HEK293T (cell line): ENCODE results near the gene METAP1D.

Experiments
- CTCF ChIA-PET: fragments of 350-600 bp; formaldehyde crosslinking; extraction: SDS; loops from one replicate; lab custom pipeline; 2021; ENCODE audit warnings: antibody characterized with exemption, inconsistent platforms; lab: Yijun Ruan, JAX
- POLR2A ChIA-PET: fragments of 350-600 bp; formaldehyde crosslinking; extraction: SDS; loops from one replicate; lab custom pipeline; 2020; ENCODE audit warnings: antibody characterized with exemption, inconsistent platforms; lab: Yijun Ruan, JAX
- DNase-seq: peaks from one replicate; pipeline ENCODE4 v3.0.0; 2012; ENCODE audit warnings: mixed read lengths; ENCODE audit errors: extremely low spot score
- ARNT ChIP-seq: fragments of 450-650 bp; IDR thresholded peaks from 2 replicates; pipeline ENCODE4 v1.6.1; 2017; ENCODE audit warnings: mild to moderate bottlenecking
- BHLHE40 ChIP-seq: fragments of 450-650 bp; IDR thresholded peaks from 2 replicates; pipeline ENCODE4 v1.6.1; 2016; ENCODE audit warnings: mild to moderate bottlenecking, moderate library complexity, borderline replicate concordance
- CTBP1 ChIP-seq: fragments of 450-650 bp; IDR thresholded peaks from 2 replicates; pipeline ENCODE4 v1.6.1; 2016; ENCODE audit warnings: borderline replicate concordance
- ELF4 ChIP-seq: fragments of 450-650 bp; IDR thresholded peaks from 2 replicates; pipeline ENCODE4 v1.6.1; 2017; ENCODE audit warnings: antibody characterized with exemption
- FOXA1 ChIP-seq: fragments of 450-650 bp; IDR thresholded peaks from 2 replicates; pipeline ENCODE4 v1.6.1; 2016; ENCODE audit warnings: mild to moderate bottlenecking
- FOXK2 ChIP-seq: fragments of 450-650 bp; IDR thresholded peaks from 2 replicates; pipeline ENCODE4 v1.6.1; 2016; ENCODE audit warnings: mild to moderate bottlenecking
- FOXM1 ChIP-seq: fragments of 450-650 bp; IDR thresholded peaks from 2 replicates; pipeline ENCODE4 v1.6.1; 2017; ENCODE audit warnings: mild to moderate bottlenecking, borderline replicate concordance
- HDGF ChIP-seq: fragments of 450-650 bp; IDR thresholded peaks from 2 replicates; pipeline ENCODE4 v1.6.1; 2017; ENCODE audit warnings: antibody characterized with exemption, borderline replicate concordance
- L3MBTL2 ChIP-seq: fragments of 450-650 bp; conservative IDR thresholded peaks from 2 replicates; pipeline ENCODE4 v1.6.1; 2016; ENCODE audit warnings: mild to moderate bottlenecking
- LEF1 ChIP-seq: fragments of 450-650 bp; IDR thresholded peaks from 2 replicates; pipeline ENCODE4 v1.6.1; 2017; ENCODE audit warnings: mild to moderate bottlenecking, borderline replicate concordance
- NFRKB ChIP-seq: fragments of 450-650 bp; IDR thresholded peaks from 2 replicates; pipeline ENCODE4 v1.6.1; 2016; ENCODE audit warnings: mild to moderate bottlenecking, moderate library complexity
- PKNOX1 ChIP-seq: fragments of 450-650 bp; IDR thresholded peaks from 2 replicates; pipeline ENCODE4 v1.6.1; 2016
- SP1 ChIP-seq: fragments of 450-650 bp; IDR thresholded peaks from 2 replicates; pipeline ENCODE4 v1.6.1; 2017
- SUZ12 ChIP-seq: fragments of 450-650 bp; IDR thresholded peaks from 2 replicates; pipeline ENCODE4 v1.6.1; 2016; ENCODE audit warnings: mild to moderate bottlenecking
- TARDBP ChIP-seq: fragments of 450-650 bp; IDR thresholded peaks from 2 replicates; pipeline ENCODE4 v1.6.1; 2016
- ZNF384 ChIP-seq: fragments of 450-650 bp; IDR thresholded peaks from 2 replicates; pipeline ENCODE4 v1.6.1; 2016

METAP1D gene

GRCh38 chr2:171959998-171960397 is 39.8 kb upstream of the METAP1D start:
- DNase-seq = no peak
- ChIA-PET POLR2A (no interaction called here), CTCF (no interaction called here)
- TF ChIP-seq ELF4 = no peak
- no peak for TF ChIP-seq FOXA1
- TF ChIP-seq LEF1 = no peak
- no peak for TF ChIP-seq SUZ12
- no peak for TF ChIP-seq TARDBP
- no peak for TF ChIP-seq HDGF
- no peak for TF ChIP-seq FOXM1
- TF ChIP-seq SP1 = no peak
- TF ChIP-seq L3MBTL2 = no peak
- no peak for TF ChIP-seq CTBP1
- no peak for TF ChIP-seq ARNT
- no peak for TF ChIP-seq FOXK2
- no peak for TF ChIP-seq PKNOX1
- no peak for TF ChIP-seq ZNF384
- no peak for TF ChIP-seq BHLHE40

- ChIA-PET CTCF (no interaction called here), POLR2A (no interaction called here)
- no peak for DNase-seq
- peak; percentile 43; the same call in 1 of the 2 replicates for TF ChIP-seq ZNF384
- TF ChIP-seq PKNOX1 = no peak
These were observed 39.2 kb upstream of the METAP1D start for GRCh38 chr2:171960570-171960969.

GRCh38 chr2:171963198-171963597 is 36.6 kb upstream of the METAP1D start:
- no peak for TF ChIP-seq HDGF
- TF ChIP-seq ARNT = no peak
- no peak for TF ChIP-seq CTBP1
- TF ChIP-seq PKNOX1 = no peak
- TF ChIP-seq LEF1 = no peak
- no peak for TF ChIP-seq BHLHE40
- no peak for TF ChIP-seq L3MBTL2
- no peak for TF ChIP-seq SUZ12
- no peak for TF ChIP-seq FOXA1
- TF ChIP-seq ELF4 = no peak
- TF ChIP-seq ZNF384 = no peak
- TF ChIP-seq SP1 = no peak
- ChIA-PET CTCF (no interaction called here), POLR2A (no interaction called here)
- DNase-seq = no peak

- ChIA-PET CTCF (no interaction called here), POLR2A (interaction anchor here (1.0 to 1.1 kb wide), 4 partner anchors 42 to 138 kb away, joined by 3 to 4 read pairs (median 4); partner anchors contain the start of genes DLX1 and HAT1)
- DNase-seq = no peak
- no peak for TF ChIP-seq FOXM1
These were observed 35.4 kb upstream of the METAP1D start for GRCh38 chr2:171964308-171964707.

GRCh38 chr2:171965238-171965637 is 34.5 kb upstream of the METAP1D start:
- TF ChIP-seq NFRKB (no peak), ARNT (no peak), ELF4 (no peak), HDGF (no peak), BHLHE40 (no peak), FOXM1 (no peak), L3MBTL2 (no peak), LEF1 (no peak), TARDBP (no peak)
- ChIA-PET CTCF (no interaction called here), POLR2A (interaction anchor here (1.6 kb wide), 1 partner anchor 134 kb away, joined by 5 read pairs; no protein-coding TSS in a partner anchor)

GRCh38 chr2:171965661-171966060 is 34.1 kb upstream of the METAP1D start:
- POLR2A ChIA-PET = interaction anchor here (1.6 kb wide), 1 partner anchor 134 kb away, joined by 5 read pairs; no protein-coding TSS in a partner anchor
- TF ChIP-seq FOXK2 = no peak
- TF ChIP-seq HDGF = no peak
- TF ChIP-seq LEF1 = no peak
- TF ChIP-seq ARNT = no peak
- no peak for TF ChIP-seq SUZ12
- TF ChIP-seq ELF4 = no peak
- TF ChIP-seq FOXA1 = no peak
- TF ChIP-seq NFRKB = no peak
- no peak for TF ChIP-seq FOXM1
- TF ChIP-seq BHLHE40 = no peak
- TF ChIP-seq ZNF384 = no peak
- TF ChIP-seq SP1 = no peak
- TF ChIP-seq L3MBTL2 = no peak
- TF ChIP-seq CTBP1 = no peak
- no peak for TF ChIP-seq TARDBP
- TF ChIP-seq PKNOX1 = no peak
- no peak for DNase-seq
- CTCF ChIA-PET = no interaction called here

More at GRCh38 chr2:171965238-171965637, 34.5 kb upstream of the METAP1D start:
- DNase-seq = no peak
